NK-92 treated with Interleukin-12 subunit alpha and Interleukin-12 subunit beta, amount 100 ng/mL, for 24 hours (cell line): ENCODE measurements around the gene FAM174B.

Source experiments
- DNase-seq: peaks from one replicate; lab custom pipeline; 2025; lab: John Stamatoyannopoulos, UW

Gene FAM174B

DNA sequence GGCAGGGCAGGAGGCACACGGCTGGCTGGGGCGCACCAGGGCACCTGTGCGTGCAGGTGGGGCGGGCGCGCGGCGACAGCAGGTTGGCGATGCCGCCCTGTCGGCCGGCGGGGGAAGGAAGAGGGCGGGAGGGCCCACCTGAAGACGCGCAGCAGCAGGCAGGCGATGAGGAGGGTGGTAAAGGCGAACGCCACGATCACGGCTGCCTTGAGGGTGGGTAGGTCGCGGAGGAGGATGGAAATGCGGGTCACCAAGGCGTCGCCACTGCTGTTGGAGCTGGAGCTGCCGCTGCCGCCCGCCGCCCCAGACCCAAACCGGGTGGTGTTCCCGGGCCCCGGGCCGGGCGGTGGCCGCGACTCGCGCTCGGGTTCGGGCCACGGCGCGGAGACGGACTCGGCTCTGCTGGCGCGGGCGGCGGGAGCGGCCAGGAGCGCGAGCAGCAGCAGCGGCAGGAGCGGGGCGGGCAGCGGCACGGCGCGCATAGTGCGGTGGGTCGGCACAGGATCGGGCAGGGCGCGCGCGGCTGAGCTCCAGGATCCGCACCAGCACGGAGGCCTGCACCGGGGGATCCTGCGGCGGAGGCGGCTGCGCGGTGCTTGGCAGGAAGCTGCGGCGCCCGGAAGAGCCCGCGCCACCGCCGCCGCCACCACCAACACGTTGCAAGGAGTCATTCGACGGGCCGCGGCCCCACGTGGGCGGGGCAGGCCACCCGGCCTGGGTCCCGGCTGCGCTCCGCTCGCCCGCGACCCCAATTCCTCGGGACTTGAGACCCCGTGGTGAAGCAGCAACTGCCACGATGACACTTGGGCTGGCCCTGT lies at the start of gene FAM174B:
TSS of gene FAM174B (minus strand) at position 598 of the 818 bp plus-strand sequence.
- no peak for DNase-seq

DNA sequence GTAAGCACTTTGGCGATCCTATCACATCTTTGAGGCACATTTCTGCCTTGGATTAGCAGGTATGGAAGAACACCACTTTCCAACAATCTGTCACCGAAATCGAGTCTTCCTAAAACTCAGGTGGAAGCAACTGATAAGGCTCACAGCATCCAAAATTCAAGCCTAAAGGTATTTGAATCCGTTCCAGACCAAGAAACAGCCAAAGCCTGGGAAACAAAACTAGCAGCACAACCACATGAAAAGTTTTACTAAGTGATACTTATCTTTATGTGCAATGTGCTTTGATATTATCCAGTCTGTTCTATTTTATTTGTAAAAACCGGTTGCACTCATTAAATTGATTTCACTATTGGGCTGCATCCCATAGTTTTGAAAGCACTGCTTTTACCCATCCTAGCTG lies 40.5 kb upstream of the FAM174B start:
- DNase-seq: no peak

GRCh38 chr15:92693691-92694331 lies 38.2 kb upstream of the FAM174B start:
- no peak for DNase-seq

DNA sequence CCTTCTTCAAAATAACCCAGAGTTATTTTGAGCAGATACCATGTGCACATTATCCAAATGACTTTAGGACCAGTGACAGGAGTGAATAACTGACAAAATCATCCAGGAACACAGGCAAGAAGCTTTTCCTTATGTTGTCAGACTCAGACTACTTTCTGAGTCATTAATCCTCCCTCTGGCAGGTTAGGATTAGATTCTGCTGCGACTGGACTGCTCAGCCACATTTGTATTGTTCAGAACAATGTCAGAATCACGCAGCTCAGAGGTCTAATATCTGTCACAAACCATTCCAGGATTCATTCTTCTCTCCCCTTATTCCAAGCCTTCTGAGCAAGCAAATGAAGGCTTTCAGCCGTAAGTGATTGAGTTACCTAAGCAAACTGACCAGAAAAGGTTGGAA lies 34.8 kb upstream of the FAM174B start:
- DNase-seq: no peak

- no peak for DNase-seq
Observed at GRCh38 chr15:92687746-92688145, 32.2 kb upstream of the FAM174B start.

GRCh38 chr15:92687195-92687602 lies 31.6 kb upstream of the FAM174B start:
- no peak for DNase-seq

DNA sequence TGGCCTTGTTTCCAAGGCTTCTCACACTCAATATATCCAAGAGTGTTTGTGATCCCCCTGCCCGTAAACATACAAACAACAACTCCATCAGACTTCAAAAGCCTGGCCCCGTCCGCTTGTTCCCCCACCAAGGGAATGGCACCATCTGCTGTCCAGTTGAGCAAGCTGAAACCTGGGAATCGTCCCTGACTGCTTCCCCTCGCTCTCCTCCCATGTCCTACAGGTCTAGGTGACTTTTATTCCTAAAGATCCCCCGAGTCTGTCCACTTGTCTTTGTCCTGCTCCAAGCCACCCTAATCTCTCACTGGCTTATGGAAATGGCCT lies 27.9 kb upstream of the FAM174B start:
- no peak for DNase-seq

DNA sequence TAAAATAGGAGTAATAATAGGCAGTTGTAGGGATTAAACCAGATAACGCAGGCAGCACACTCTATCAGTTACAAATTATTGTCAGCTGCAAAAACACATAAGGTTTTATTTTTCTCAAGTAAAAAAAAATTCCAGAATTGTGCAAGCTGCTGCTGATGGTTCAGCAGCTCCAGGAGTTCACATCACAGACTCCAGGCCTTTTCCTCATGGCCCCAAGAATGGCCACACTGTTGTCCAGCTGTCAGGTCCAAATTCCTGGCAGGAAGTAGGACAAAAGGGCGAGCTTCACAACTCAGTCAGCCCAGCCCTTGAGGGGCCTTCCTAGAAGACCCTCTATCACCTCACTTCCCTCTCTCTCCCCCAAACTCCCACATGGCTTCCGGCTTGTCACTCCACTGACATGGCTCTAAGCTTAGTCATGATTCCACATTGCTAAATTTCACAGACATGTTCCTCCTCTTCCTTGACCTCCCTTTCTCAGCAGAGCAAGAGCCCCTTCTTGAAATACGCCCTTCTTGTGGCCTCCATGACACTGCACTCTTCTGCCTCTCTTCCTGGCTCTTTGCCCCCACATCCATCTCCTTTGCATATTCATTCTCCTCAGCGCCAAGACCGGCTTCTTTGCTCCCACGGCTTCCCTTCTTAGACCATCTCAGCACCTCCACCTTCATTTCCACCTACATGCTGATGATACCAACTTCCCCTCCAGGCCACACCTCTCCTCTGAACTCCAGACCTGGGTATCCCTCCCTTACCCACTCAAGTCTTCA lies 27.4 kb upstream of the FAM174B start:
- no peak for DNase-seq

DNA sequence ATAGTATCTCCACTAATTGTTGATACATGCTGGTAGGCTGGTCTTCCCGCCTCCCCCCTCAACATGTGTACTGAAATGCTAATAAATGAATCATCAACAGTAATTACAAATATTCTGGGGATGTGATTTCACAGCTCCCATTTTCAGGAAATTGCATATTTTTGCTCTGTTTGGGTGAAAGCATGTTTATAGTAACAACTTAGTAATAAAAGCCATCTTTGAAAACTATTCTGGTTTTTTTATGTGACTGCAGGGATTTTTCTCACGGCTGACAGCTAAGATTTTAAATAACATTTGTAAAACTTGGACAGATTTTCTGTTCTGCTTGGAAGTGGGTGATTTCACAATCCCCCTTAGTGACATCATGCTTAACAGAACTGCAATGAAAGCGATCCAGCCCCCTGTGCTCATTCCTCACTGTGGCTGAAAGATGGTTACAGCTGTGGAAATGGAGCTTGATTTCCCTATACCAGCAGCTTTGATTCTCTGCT lies 25.6 kb upstream of the FAM174B start:
- no peak for DNase-seq

GRCh38 chr15:92677999-92678398 lies 22.4 kb upstream of the FAM174B start:
- no peak for DNase-seq

- DNase-seq: no peak
Observed at GRCh38 chr15:92676561-92676960, 21.0 kb upstream of the FAM174B start.

- no peak for DNase-seq
Observed at GRCh38 chr15:92675485-92675884, 19.9 kb upstream of the FAM174B start.

GRCh38 chr15:92674347-92674746 lies 18.8 kb upstream of the FAM174B start:
- no peak for DNase-seq

- DNase-seq: no peak
Observed at GRCh38 chr15:92672102-92672501, 16.5 kb upstream of the FAM174B start.

DNA sequence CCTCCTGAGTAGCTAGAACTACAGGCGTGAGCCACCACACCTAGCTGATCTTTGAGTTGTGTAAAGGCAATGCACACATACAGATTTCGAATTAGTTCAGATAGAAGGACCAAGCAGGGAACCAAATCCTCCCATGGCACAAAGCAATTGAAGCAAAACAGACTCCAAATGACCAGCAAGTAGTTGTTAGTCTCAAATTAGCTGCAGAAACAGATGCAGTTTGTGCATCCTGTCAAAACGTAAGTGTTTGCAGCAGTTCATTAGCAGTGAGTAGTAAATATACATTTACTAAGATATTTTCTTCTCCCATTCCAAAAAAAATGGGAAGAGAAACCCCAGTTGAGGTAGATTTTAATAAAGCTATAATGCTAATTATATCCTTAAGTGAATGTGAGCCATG lies 15.8 kb upstream of the FAM174B start:
- DNase-seq: no peak

DNA sequence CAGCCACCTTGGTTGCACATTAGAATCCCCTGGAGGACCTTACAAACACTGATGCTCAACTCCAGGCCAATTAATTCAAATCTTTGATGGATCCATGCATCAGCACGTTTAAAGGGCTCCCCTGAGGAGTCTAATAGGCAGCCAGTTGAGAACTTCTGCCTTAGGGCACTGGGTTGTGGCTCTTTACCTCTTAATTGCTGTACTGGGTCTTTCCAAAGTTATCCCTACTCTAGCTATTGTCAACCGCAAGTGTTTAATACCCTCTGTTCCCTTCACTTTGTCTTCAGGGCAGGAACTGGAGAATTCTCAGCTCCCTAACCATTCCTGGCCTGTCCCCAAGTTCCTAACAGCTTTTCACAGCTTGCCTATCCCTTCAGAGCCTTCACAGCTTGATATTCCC lies 15.0 kb upstream of the FAM174B start:
- no peak for DNase-seq

- DNase-seq: no peak
Observed at GRCh38 chr15:92669432-92669831, 13.9 kb upstream of the FAM174B start.

- no peak for DNase-seq
Observed at GRCh38 chr15:92668620-92669019, 13.0 kb upstream of the FAM174B start.

- DNase-seq: no peak
Observed at GRCh38 chr15:92667970-92668485, 12.5 kb upstream of the FAM174B start.

DNA sequence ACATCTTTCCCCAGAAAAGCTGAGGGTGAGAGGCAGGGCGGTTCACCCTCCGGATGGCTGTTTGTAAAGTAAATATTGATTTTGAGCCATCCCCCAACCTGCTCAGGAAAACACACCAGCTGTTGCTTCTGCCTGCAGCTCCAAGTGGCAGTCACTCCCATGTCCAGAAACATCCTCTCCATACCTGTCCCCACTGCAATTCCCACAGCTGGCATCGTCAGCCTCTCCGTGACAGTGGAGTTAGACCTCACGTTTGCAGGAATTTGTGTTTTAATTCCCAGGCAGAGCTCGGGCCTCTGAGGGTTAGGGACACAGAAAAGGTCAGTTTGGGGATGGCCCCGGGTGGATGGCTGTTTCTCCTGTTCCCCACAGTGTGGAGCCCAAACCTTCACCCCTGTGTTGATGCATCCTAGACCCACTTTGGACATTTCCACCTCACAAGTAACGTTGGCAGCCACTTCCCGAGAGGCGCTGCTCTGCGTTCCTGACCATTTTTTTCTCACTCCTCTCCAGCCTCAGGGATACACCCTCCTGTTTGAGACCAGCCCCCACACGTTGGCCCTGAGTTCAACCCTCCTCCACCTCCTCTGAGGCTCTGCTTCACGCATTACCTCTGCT lies 11.8 kb upstream of the FAM174B start:
- DNase-seq: no peak

- no peak for DNase-seq
Observed at GRCh38 chr15:92666780-92667179, 11.2 kb upstream of the FAM174B start.

DNA sequence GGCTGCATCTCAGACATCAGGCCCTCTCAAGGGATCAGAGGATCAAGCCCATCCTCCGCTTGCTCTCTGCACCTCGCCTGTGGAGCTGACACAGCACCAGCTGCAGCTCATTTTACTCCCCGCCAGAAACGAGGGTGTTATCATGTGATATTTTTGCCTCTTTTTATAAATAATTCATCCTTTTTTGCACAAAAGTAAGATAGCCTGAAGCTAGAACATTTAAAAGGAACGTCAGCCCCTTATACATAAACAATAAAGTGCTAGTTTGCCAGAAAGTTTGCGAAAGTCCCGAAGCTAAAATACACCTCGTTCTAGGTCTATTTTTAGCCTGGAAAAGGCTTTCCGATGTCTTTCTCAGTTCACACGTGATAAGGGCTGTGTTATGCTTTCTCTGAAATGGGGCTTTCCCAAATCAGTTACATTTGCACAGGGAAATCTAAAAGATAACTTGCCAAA lies 9.6 kb upstream of the FAM174B start:
- DNase-seq: no peak
